ENCODE results near the gene CPA1. TPM values are rescaled to one million over a fixed set of nuclear protein-coding genes. Genes with fewer than 3 reads are reported as not detected.

Gene CPA1
- polyA plus RNA-seq, 1 donor (not counting 4 experiments of a cell fraction or from before 2014, with no cell fraction given) = not detected

GRCh38 chr7:130421684-130422083, 41.4 kb downstream of the CPA1 start:
- Histone ChIP-seq H3K27me3 (ENCODE audit: control insufficient read depth, extremely low read depth, insufficient read depth, low read length) (no peaks in the 10 kb centered on the region), H3K4me1 (ENCODE audit: control insufficient read depth, extremely low read depth, insufficient read depth, low read length) (peaks cover 26% of the 10 kb centered on the region), H3K9ac (ENCODE audit: control insufficient read depth, extremely low read depth, insufficient read depth, low read length) (no peak overlapping the region), H4K20me1 (ENCODE audit: control insufficient read depth, extremely low read depth, insufficient read depth, low read length) (no peaks in the 10 kb centered on the region), H3K4me2 (ENCODE audit: control insufficient read depth, extremely low read depth, insufficient read depth, low read depth, low read length) (no peak overlapping the region), H3K9me3 (ENCODE audit: control insufficient read depth, low read depth, low read length) (no peaks in the 10 kb centered on the region), H2AFZ (ENCODE audit: control insufficient read depth, low read length) (no peak overlapping the region), H3K9me1 (ENCODE audit: control insufficient read depth, extremely low read depth, insufficient read depth, low read length) (no peaks in the 10 kb centered on the region), H3K27ac (ENCODE audit: control insufficient read depth, insufficient read depth, low read length) (no peak overlapping the region), H3K79me2 (ENCODE audit: control insufficient read depth, insufficient read depth, low read length) (no peaks in the 10 kb centered on the region), H3K4me3 (ENCODE audit: control insufficient read depth in 2 of 3, extremely low read depth in 1 of 3, insufficient read depth in 2 of 3, low read depth in 1 of 3, low read length in 3 of 3) (no peak overlapping the region), H3K36me3 (ENCODE audit: control insufficient read depth in 2 of 2, extremely low read depth in 1 of 2, insufficient read depth in 2 of 2, low read length in 2 of 2) (no peaks in the 10 kb centered on the region)
- DNase-seq (ENCODE audit: low read depth, low spot score) = no peak
- no peak for TF ChIP-seq CTCF (optimal IDR thresholded peaks at IDR 0.05 in 1 of 3, IDR thresholded peaks at IDR 0.05 in 1 of 3, conservative IDR thresholded peaks at IDR 0.05 in 1 of 3; ENCODE audit: extremely low read depth in 1 of 3, insufficient read depth in 2 of 3, low read length in 3 of 3)
- no peak for TF ChIP-seq EZH2 (IDR thresholded peaks at IDR 0.05; ENCODE audit: low read length)
- dilution Hi-C loops (cut with MboI; ENCODE audit: extremely low pct_ligation_motif_present, low sequenced_read_pairs) = no loop called here
- FAIRE-seq = no peak

GRCh38 chr7:130423501-130424037, 43.3 kb downstream of the CPA1 start:
- Histone ChIP-seq H3K4me2 (ENCODE audit: control insufficient read depth, extremely low read depth, insufficient read depth, low read depth, low read length) (no peak overlapping the region), H3K9me3 (ENCODE audit: control insufficient read depth, low read depth, low read length) (no peaks in the 10 kb centered on the region), H3K36me3 (ENCODE audit: control insufficient read depth in 2 of 2, extremely low read depth in 1 of 2, insufficient read depth in 2 of 2, low read length in 2 of 2) (no peaks in the 10 kb centered on the region), H3K9ac (ENCODE audit: control insufficient read depth, extremely low read depth, insufficient read depth, low read length) (no peak overlapping the region), H2AFZ (ENCODE audit: control insufficient read depth, low read length) (no peak overlapping the region), H3K27ac (ENCODE audit: control insufficient read depth, insufficient read depth, low read length) (no peak overlapping the region), H3K27me3 (ENCODE audit: control insufficient read depth, extremely low read depth, insufficient read depth, low read length) (no peaks in the 10 kb centered on the region), H4K20me1 (ENCODE audit: control insufficient read depth, extremely low read depth, insufficient read depth, low read length) (no peaks in the 10 kb centered on the region), H3K9me1 (ENCODE audit: control insufficient read depth, extremely low read depth, insufficient read depth, low read length) (no peaks in the 10 kb centered on the region), H3K4me3 (ENCODE audit: control insufficient read depth in 2 of 3, extremely low read depth in 1 of 3, insufficient read depth in 2 of 3, low read depth in 1 of 3, low read length in 3 of 3) (no peak overlapping the region), H3K4me1 (ENCODE audit: control insufficient read depth, extremely low read depth, insufficient read depth, low read length) (peaks cover 12% of the 10 kb centered on the region), H3K79me2 (ENCODE audit: control insufficient read depth, insufficient read depth, low read length) (no peaks in the 10 kb centered on the region)
- FAIRE-seq (no peak), DNase-seq (ENCODE audit: low read depth, low spot score) (no peak)
- TF ChIP-seq EZH2 (IDR thresholded peaks at IDR 0.05; ENCODE audit: low read length) = no peak
- no peak for TF ChIP-seq CTCF (optimal IDR thresholded peaks at IDR 0.05 in 1 of 3, IDR thresholded peaks at IDR 0.05 in 1 of 3, conservative IDR thresholded peaks at IDR 0.05 in 1 of 3; ENCODE audit: extremely low read depth in 1 of 3, insufficient read depth in 2 of 3, low read length in 3 of 3)
- dilution Hi-C loops (cut with MboI; ENCODE audit: extremely low pct_ligation_motif_present, low sequenced_read_pairs) = no loop called here
